Effector memory CD4-positive, alpha-beta T cell (primary cell): ENCODE data around the gene SLC6A18.
"Not testable (repeated sequence)": the region's sequence is repeated elsewhere in the genome, so short reads cannot be mapped to it uniquely, and the experiment has no call there.

ENCODE experiments used
- DNase-seq, 3 donors: peaks; one replicate each; pipeline ENCODE4 v3.0.0-alpha.2; 2020
- H3K27ac ChIP-seq: 2 replicates; pipeline ENCODE4 v1.7.0; 2013; ENCODE audit warnings: mild to moderate bottlenecking, low read length, moderate library complexity; ENCODE audit not compliant: insufficient read depth, poor library complexity, severe bottlenecking
- H3K27me3 ChIP-seq: replicated peaks from 2 replicates; pipeline ENCODE4 v1.7.0; 2013; ENCODE audit warnings: mild to moderate bottlenecking, low read length; ENCODE audit not compliant: insufficient read depth, control insufficient read depth, poor library complexity, severe bottlenecking
- H3K36me3 ChIP-seq: 2 replicates; pipeline ENCODE4 v1.7.0; 2013; ENCODE audit warnings: mild to moderate bottlenecking, low read length, moderate library complexity; ENCODE audit not compliant: control insufficient read depth, insufficient read depth
- H3K4me1 ChIP-seq: 2 replicates; pipeline ENCODE4 v1.7.0; 2013; ENCODE audit warnings: low read length, mild to moderate bottlenecking; ENCODE audit not compliant: control insufficient read depth, insufficient read depth, poor library complexity, severe bottlenecking
- H3K4me3 ChIP-seq: 2 replicates; pipeline ENCODE4 v1.7.0; 2013; ENCODE audit warnings: low read length, low read depth, mild to moderate bottlenecking; ENCODE audit not compliant: insufficient read depth, poor library complexity, severe bottlenecking
- H3K9me3 ChIP-seq: 2 replicates; pipeline ENCODE4 v1.7.0; 2013; ENCODE audit warnings: mild to moderate bottlenecking, low read length, moderate library complexity; ENCODE audit not compliant: control insufficient read depth

Gene SLC6A18

DNA sequence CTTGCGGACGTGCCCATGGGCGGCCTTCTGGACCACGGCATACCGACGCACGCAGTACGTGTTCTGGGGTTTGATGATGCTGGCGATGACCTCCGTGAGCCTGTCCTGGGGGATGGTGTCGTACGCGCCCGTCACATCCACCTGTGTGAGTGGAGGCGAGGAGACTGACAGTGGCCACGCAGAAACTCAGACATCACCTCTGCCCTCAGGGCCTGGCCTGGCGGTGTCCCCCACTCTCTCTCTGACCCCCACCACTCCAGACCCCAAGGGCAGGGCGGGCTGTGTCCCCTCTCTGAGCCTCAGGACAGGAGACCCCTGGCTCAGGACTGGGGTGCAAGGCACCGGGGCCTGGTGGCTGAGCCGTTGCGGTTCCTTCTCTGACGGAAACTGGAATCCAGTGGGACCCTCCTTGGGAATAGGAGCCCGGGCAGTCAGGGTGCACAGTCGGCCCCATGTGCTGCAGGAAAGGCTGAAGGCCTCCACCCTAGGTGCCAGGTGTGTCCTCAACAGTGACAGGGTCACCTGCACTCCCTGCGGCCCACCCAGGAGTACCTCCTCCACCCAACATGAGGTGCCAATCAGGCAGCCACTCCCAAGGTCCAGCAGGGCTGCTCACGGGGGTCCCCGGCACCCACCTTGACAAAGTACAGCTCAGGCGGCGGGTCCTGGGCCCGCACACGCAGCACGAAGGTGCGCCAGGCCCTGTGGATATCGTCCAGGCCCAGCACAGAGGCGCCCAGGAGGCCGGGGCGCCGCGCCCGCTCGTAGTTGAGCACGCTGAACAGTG is 53.7 kb downstream of the SLC6A18 start:
- Histone ChIP-seq H3K9me3 (no peaks in the 10 kb centered on the region), H3K36me3 (no peaks in the 10 kb centered on the region), H3K4me3 (no peak overlapping the region), H3K4me1 (no peaks in the 10 kb centered on the region), H3K27ac (no peak overlapping the region), H3K27me3 (no peaks in the 10 kb centered on the region)
- DNase-seq: no peak

DNA sequence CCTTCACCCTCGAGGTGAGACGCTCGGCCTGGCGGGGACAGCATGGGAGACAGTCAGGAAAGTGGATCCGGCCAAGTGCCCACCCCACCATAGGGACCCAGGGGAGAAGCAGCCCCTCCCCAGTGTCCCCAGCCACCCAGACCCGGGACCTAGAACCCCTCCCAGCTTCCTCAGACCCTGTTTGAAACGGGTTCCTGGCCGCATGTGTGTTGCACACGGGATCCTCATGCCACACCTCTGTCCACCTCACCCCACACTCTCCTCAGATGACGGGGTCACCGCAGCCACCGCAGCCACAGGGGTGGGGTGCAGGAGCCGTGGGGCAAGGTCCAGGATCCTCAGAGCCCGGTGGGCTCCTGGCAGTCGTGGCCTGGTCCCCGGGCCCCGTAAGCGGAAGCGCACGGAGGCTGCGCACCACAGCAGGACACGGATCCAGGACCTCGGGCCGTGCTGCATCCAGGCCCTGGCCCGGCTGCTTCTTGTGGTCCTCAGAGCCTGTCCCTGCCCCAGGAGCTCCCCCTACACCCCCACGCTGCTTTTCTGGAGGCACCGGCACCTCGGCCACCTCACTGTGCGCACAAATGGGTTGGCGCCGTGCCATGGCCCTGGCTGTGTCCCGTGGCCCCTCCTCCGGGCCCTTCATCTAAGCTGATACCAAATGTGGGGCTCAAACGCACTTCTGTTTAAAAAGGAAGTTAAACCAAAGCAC is 54.4 kb downstream of the SLC6A18 start:
- Histone ChIP-seq H3K4me3 (no peak overlapping the region), H3K27ac (no peak overlapping the region), H3K27me3 (no peaks in the 10 kb centered on the region), H3K9me3 (no peaks in the 10 kb centered on the region), H3K4me1 (no peaks in the 10 kb centered on the region), H3K36me3 (no peaks in the 10 kb centered on the region)
- no peak for DNase-seq

DNA sequence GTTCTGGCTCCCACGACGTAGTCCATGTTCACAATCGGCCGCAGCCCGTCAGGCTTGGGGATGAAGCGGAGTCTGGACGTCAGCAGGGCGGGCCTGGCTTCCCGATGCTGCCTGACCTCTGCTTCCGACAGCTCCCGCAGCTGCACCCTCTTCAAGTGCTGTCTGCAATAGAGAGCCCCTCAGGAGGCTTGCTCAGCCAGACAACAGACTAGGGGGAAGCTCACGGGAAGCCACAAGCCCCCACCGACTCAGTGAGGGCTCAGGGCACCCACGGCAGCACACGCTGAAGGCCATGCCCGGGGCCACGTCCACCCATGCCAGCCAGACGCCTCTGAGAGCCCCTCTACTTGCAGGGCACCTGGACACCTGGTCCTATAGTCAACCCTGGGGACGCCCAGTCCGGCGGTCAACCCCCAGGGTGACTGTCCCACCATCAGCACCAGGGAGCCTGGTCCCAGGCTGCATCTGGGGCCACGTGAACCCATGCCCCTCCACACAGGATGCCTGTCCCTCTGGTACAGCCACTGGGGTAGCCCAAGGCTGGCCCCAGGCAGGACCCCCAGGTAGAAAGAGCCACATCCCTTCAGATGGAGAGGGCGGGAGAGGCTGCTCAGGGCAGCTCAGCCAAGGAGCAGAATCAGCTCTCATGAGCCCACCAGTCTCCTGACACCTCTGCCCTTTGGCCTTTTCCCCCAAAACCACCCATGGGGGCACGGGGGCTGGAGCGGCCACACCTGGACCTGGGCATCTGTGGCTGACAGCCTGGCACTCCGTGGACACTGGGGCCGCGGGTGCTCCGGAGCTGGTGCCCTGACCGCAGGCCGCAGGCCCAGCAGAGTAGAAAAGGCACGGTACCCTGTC is 55.2 kb downstream of the SLC6A18 start:
- H3K36me3 ChIP-seq: no peaks in the 10 kb centered on the region
- no peaks in the 10 kb centered on the region for H3K27me3 ChIP-seq
- H3K4me1 ChIP-seq: no peaks in the 10 kb centered on the region
- no peak for DNase-seq
- H3K27ac ChIP-seq: no peak overlapping the region
- H3K9me3 ChIP-seq: no peaks in the 10 kb centered on the region
- H3K4me3 ChIP-seq: no peak overlapping the region

DNA sequence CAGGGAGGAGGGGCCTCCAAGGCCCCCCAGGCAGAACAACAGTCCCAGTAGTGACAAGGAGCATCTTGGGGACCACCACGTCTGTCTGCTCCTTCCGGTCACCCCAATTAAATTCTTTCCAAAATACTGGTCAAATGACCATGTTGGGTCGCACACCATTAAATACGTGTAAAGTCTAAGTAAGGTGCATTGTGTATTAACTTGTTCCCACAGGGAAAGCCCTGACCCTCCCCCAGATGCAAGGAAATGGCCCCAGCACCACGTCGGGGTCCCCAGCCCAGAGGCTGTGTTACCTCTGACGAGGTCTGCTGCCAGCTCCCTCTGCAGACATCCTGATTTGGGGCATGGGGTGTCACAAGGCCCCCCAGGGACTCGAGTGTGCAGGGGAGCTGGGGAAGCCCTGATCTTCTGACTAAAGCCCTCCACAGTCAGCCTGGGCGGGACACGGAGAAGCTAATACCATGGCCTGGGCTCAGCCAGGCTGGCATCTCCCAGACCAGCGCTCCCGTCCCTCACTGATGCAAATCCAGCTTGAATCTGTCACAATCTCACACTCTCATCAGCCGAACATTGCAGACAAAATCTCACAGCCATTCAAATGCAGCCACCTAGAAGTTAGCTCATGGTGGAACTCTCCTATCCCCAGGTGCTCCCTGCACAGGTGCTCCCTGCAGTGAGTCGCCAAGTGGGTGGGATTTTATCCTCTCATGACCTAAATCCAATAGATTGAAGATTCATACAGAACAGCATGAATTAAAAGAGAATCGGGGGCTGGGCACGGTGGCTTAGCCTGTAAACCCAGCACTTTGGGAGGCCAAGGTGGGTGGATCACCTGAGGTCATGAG is 56.1 kb downstream of the SLC6A18 start:
- Histone ChIP-seq H3K4me1 (no peaks in the 10 kb centered on the region), H3K27ac (no peak overlapping the region), H3K4me3 (no peak overlapping the region), H3K27me3 (no peaks in the 10 kb centered on the region), H3K9me3 (no peaks in the 10 kb centered on the region), H3K36me3 (no peaks in the 10 kb centered on the region)
- DNase-seq: no peak

DNA sequence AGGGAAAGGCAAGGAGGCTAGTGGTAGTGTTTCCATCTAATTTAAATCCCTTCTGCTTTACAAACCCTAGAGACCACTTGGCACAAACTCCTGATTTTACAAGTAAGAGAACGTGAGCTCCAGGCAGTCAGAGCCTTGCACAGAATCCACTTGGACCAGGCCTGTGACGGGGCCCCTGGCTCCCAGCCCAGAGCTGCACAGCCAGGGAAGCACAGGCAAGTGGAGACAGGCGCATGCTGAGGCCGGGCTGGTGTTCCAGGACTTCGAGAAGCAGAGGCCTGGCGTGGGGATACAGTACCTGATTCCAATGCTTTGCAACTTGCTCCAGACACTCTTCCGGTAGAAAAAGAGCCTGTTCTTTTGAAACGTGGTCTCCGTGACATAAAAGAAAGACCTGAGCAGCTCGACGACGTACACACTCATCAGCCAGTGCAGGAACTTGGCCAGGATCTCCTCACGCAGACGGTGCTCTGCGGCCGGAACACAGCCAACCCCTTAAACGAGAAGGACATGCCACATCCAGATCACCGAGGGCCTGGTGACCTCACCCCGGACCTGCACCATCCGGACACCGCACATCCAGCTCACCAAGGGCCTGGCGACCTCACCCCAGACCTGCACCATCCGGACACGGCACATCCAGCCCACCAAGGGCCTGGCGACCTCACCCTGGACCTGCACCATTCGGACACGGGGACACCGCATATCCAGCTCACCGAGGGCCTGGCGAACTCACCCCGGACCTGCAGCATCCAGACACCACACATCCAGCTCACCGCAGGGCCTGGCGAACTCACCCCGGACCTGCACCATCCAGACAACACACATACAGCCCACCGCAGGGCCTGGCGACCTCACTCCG is 57.2 kb downstream of the SLC6A18 start:
- no peaks in the 10 kb centered on the region for H3K27me3 ChIP-seq
- H3K9me3 ChIP-seq: no peaks in the 10 kb centered on the region
- no peaks in the 10 kb centered on the region for H3K4me1 ChIP-seq
- no peak overlapping the region for H3K4me3 ChIP-seq
- H3K27ac ChIP-seq: no peak overlapping the region
- DNase-seq: no peak
- no peaks in the 10 kb centered on the region for H3K36me3 ChIP-seq

DNA sequence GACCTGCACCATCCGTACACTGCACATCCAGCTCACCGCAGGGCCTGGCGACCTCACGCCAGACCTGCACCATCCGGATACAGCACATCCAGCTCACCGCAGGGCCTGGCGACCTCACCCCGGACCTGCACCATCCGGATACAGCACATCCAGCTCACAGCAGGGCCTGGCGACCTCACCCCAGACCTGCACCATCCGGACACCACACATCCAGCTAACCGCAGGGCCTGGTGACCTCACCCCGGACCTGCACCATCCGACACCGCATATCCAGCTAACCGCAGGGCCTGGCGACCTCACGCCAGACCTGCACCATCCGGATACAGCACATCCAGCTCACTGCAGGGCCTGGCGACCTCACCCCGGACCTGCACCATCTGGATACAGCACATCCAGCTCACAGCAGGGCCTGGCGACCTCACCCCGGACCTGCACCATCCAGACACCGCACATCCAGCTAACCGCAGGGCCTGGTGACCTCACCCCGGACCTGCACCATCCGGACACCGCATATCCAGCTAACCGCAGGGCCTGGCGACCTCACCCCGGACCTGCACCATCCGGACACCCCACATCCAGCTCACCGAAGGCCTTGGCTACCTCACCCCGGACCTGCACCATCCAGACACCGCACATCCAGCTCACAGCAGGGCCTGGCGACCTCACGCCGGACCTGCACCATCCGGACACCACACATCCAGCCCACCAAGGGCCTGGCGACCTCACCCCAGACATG is 58.0 kb downstream of the SLC6A18 start:
- H3K9me3 ChIP-seq, DNase-seq, H3K4me1 ChIP-seq, H3K27ac ChIP-seq, H3K36me3 ChIP-seq, H3K4me3 ChIP-seq, H3K27me3 ChIP-seq: not testable (repeated sequence)

- not testable (repeated sequence) for H3K36me3 ChIP-seq, H3K27me3 ChIP-seq, H3K4me1 ChIP-seq, DNase-seq, H3K4me3 ChIP-seq, H3K27ac ChIP-seq, H3K9me3 ChIP-seq
These were observed 58.5 kb downstream of the SLC6A18 start for GRCh38 chr5:1283729-1284041.

DNA sequence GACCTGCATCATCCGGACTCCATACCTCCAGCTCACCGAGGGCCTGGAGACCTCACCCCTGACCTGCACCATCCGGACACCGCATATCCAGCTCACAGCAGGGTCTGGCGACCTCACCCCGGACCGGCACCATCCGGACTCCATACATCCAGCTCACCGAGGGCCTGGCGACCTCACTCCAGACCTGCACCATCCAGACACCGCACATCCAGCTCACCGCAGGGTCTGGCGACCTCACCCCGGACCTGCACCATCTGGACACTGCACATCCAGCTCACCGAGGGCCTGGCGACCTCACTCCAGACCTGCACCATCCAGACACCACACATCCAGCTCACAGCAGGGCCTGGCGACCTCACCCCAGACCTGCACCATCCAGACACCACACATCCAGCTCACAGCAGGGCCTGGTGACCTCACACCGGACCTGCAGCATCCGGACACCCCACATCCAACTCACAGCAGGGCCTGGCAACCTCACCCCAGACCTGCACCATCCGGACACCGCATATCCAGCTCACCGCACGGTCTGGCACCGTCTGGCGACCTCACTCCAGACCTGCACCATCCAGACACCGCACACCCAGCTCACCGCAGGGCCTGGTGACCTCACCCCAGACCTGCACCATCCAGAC is 59.3 kb downstream of the SLC6A18 start:
- not testable (repeated sequence) for H3K27ac ChIP-seq, DNase-seq, H3K36me3 ChIP-seq, H3K27me3 ChIP-seq, H3K4me1 ChIP-seq, H3K9me3 ChIP-seq, H3K4me3 ChIP-seq
